HG02588 (cell line): ENCODE data around the gene ALDH8A1.

ENCODE experiments used
- ATAC-seq: cut with Tn5 transposase; IDR thresholded peaks from one replicate; pipeline ENCODE4 v1.9.1; 2021; ENCODE audit warnings: mild to moderate bottlenecking, moderate library complexity; ENCODE audit not compliant: unreplicated experiment

Gene ALDH8A1

GRCh38 chr6:134951494-134952263 is 1.8 kb upstream of the ALDH8A1 start:
- no peak for ATAC-seq

- ATAC-seq = no peak
Observed at GRCh38 chr6:134950482-134950881, 581 bp upstream of the ALDH8A1 start.

GRCh38 chr6:134948691-134949090 is 1.2 kb downstream of the ALDH8A1 start:
- ATAC-seq = no peak

GRCh38 chr6:134948142-134948541 is 1.8 kb downstream of the ALDH8A1 start:
- no peak for ATAC-seq

GRCh38 chr6:134945045-134945444 is 4.9 kb downstream of the ALDH8A1 start:
- ATAC-seq = no peak

GRCh38 chr6:134943522-134944111 is 6.3 kb downstream of the ALDH8A1 start:
- ATAC-seq = no peak

GRCh38 chr6:134938896-134939295 is 11.0 kb downstream of the ALDH8A1 start:
- no peak for ATAC-seq

- ATAC-seq = no peak
Observed at GRCh38 chr6:134937426-134937825, 12.5 kb downstream of the ALDH8A1 start.

GRCh38 chr6:134936931-134937330 is 13.0 kb downstream of the ALDH8A1 start:
- ATAC-seq = no peak

- ATAC-seq = no peak
Observed at GRCh38 chr6:134936476-134936875, 13.4 kb downstream of the ALDH8A1 start.

- ATAC-seq = no peak
Observed at GRCh38 chr6:134934793-134935485, 15.0 kb downstream of the ALDH8A1 start.

- ATAC-seq = no peak
Observed at GRCh38 chr6:134932535-134933470, 17.1 kb downstream of the ALDH8A1 start.

- no peak for ATAC-seq
Observed at GRCh38 chr6:134932098-134932497, 17.8 kb downstream of the ALDH8A1 start.

- no peak for ATAC-seq
Observed at GRCh38 chr6:134930463-134930862, 19.4 kb downstream of the ALDH8A1 start.

GRCh38 chr6:134928151-134928900 is 21.6 kb downstream of the ALDH8A1 start:
- ATAC-seq = no peak

- no peak for ATAC-seq
Observed at GRCh38 chr6:134925800-134926199, 24.1 kb downstream of the ALDH8A1 start.

- no peak for ATAC-seq
Observed at GRCh38 chr6:134921721-134922261, 28.1 kb downstream of the ALDH8A1 start.

GRCh38 chr6:134921276-134921675 is 28.6 kb downstream of the ALDH8A1 start:
- no peak for ATAC-seq

- ATAC-seq = no peak
Observed at GRCh38 chr6:134920422-134920821, 29.5 kb downstream of the ALDH8A1 start.

- no peak for ATAC-seq
Observed at GRCh38 chr6:134918418-134918961, 31.4 kb downstream of the ALDH8A1 start.
